RWPE1 (cell line): ENCODE measurements around the gene CERK.

ENCODE experiments used
- CTCF ChIA-PET: fragments of 350-600 bp; sonication (Branson Sonifier 250); formaldehyde crosslinking; extraction: SDS; loops from one replicate; lab custom pipeline; 2021; lab: Yijun Ruan, JAX
- POLR2A ChIA-PET: fragments of 400-600 bp; formaldehyde crosslinking; extraction: SDS; loops from one replicate; lab custom pipeline; 2020; ENCODE audit warnings: antibody characterized with exemption; ENCODE audit not compliant: low non-redundant PET; lab: Yijun Ruan, JAX
- DNase-seq: peaks from one replicate; pipeline ENCODE4 v3.0.0; 2012; ENCODE audit warnings: low spot score
- H3K27ac ChIP-seq: fragments of 450-650 bp; 2 replicates; pipeline ENCODE4 v1.5.1; 2017
- TF ChIP-seq, protein P1 (sequence below): fragments of 450-650 bp; conservative IDR thresholded peaks from 2 replicates; pipeline ENCODE4 v1.5.1; 2017; ENCODE audit warnings: low read depth, mild to moderate bottlenecking

CERK gene

DNA sequence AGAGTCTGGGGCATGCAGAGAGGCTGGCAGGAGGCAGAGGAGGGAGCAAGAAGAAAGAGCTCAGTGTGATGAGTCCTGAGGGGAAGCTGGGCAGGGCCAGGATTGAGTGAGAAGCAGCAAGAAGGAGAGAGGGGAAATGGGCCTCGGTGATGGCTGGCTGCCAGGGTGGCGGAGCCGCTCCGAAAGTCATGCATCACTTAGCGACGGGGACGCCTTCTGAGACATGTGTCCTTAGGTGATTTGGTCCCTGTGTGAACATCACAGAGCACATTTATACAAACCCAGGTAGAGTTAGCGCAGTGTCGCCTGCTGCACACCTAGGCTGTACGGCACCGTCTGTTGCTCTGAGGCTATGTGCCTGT lies 39.5 kb upstream of the CERK start:
- ChIA-PET CTCF (no interaction called here), POLR2A (no interaction called here)
- TF ChIP-seq, protein P1, sequence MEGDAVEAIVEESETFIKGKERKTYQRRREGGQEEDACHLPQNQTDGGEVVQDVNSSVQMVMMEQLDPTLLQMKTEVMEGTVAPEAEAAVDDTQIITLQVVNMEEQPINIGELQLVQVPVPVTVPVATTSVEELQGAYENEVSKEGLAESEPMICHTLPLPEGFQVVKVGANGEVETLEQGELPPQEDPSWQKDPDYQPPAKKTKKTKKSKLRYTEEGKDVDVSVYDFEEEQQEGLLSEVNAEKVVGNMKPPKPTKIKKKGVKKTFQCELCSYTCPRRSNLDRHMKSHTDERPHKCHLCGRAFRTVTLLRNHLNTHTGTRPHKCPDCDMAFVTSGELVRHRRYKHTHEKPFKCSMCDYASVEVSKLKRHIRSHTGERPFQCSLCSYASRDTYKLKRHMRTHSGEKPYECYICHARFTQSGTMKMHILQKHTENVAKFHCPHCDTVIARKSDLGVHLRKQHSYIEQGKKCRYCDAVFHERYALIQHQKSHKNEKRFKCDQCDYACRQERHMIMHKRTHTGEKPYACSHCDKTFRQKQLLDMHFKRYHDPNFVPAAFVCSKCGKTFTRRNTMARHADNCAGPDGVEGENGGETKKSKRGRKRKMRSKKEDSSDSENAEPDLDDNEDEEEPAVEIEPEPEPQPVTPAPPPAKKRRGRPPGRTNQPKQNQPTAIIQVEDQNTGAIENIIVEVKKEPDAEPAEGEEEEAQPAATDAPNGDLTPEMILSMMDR: no peak
- no peak for DNase-seq
- peak overlapping the region; percentile 25 for H3K27ac ChIP-seq

DNA sequence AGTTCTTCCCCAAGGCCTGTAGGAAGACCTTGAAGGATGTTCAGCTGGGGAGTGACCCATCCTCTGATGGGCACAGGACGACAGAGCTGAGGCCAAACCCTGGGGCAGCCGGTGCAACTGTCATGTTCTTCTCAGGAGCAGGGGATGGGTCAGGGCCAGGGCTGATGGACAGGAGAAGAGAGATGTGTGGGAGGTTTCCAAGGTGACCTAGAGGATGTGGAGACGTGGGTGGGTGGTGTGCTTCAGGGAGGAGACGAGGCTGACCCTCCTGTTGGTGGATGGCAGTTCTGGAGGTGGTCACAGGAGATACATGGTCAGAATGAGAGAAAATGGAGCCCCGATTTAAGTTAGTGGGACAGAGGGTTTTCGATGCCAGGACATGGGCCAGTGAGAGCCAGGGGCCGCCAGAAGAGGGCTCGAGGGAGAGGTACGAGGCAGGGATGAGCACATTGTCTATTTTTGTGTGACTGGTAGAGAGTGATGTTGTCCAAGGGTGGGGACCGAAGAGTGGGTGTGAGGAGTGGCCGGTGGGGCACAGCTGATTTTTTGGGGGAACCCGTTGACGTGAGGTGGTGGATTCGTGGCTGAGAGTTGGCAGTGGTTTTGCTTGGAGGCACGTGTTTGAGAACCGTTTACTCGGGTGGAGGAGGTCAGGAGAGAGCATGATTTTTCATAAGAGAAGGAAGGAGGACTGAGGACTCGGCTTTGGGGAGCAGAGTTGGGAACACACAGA lies 39.0 kb upstream of the CERK start:
- no peak for DNase-seq
- ChIA-PET POLR2A (no interaction called here), CTCF (no interaction called here)
- peak overlapping the region; percentile 25 for H3K27ac ChIP-seq
- TF ChIP-seq, protein P1: no peak

DNA sequence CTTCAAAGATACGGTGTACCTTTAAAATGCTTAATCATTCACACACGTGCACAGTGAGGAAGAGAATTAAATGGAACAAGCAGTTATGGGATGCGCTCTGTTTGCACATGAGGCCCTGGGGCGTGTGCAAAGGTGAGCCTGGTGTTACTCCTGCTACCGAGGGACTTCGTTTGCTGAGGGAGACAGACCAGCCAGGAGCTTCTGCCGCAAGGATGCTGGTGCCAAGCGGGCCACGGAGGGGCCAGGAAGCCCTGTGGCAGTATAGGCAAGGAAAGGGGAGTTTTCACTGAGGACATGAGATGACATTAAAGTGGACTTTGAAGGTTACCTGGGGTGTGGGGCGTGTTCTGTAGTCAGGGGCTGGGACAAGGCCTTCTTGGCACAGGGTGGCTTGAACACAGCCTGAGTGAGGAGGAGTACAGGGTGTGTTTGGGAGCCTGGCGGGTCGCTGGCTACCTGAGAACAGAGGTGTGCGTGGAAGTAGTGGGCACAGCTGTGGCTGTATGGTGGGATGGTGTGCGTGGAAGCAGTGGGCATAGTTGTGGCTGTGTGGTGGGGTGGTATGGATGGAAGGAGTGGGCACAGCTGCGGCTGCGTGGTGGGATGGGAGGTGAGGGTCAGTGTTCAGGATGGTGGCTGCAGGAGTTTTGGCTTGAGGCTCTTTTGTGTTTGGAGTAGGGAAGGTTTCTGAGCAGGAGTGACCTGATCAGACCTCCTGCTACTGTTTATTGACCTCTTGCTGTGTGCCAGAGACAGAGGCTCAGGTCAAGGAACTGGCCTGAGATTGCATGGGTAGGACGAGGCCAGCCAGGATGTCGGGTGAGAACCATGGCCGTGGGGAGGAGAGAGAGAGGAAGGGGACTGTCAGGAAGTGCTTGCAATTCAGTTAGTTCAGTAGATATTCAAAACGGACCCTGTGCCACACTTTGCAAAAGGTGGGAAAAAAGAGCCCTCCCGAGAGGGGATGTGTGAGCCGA lies 38.1 kb upstream of the CERK start:
- ChIA-PET POLR2A (no interaction called here), CTCF (no interaction called here)
- H3K27ac ChIP-seq: peak overlapping the region; percentile 94

DNA sequence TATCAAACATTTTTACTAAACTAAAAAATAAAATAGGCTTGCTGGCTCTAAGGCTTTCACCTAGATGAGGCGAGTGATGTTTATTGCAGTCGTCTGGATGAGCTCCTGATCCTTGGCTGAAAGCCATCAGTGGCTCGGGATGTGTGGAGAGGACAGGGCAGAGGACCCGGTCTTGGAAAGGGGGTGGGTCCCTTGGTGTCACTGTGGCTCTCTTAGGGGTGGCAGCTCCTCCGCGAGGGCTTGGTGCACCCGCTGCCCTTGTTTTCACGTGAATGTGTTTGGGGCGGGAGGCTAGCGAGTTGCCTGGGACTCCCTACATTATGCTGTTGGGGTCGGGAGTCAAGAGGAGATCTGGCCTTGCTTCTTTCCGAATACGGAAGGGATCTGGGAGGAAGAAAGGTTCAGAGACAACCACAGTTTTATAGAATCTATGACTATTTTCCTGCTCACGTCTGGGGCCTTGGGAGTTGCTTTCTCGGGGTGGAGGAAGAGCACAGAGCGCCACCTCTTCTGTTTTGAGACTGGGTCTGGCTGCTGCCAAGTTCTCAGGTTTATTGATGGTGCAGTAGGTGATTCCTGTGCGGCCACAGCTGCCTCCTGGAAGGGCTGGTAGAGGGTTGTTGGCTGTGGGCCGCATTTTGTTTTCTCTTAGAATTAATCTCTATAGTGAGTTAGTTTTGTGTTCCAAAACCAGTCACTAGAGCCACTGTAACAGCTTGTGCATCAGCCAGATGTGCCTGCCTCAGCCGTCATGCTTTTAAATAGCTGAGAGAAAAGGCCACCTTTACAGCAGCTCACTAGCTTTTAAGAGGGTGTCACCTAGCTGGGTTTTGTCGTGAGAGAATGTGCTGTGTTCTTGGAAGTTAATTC lies 37.2 kb upstream of the CERK start:
- ChIA-PET CTCF (interaction anchor here (1.8 kb wide), 1 partner anchor 37 kb away, joined by 7 read pairs; the partner anchor contains the start of gene CERK), POLR2A (no interaction called here)
- H3K27ac ChIP-seq: peak overlapping the region; percentile 94
- DNase-seq: no peak
- TF ChIP-seq, protein P1: no peak

More for the DNA sequence above, 38.1 kb upstream of the CERK start:
- no peak for DNase-seq
- TF ChIP-seq, protein P1: no peak

DNA sequence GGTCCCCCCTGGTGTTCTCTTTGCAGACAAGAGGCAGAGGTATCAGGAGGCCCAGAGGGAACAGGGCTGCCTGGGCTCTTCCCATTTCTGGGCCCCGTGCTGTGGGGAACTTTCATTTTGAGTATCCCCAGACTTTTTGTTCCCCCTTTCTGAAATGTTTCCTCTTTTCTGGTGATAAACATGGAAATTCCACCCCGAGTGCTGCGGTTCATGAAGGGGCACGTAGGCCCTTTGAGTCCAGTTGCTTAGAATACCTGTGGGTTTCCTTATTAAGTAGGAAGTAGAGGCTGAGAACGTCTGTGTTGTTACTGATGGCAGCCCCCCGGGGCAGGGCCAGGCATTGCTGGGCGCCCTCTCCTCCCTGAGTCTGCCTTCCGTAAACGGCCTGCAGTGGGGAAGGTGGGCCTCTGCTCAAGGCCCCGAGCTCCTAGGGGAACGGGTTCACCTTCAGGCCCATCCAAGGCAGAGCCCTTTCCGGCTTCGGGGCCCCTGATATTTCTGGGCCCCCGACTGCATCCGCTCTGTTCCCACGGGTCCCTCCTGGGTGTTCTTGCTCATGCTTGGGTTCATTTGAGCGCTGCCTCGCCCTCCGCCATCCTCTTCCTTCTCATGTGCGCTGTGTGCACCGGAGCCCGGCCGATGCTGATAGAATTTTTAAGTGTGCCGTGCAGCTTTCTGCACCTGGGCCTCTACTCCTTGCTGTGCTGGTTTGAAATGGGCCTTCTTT lies 36.4 kb upstream of the CERK start:
- TF ChIP-seq, protein P1: no peak
- CTCF ChIA-PET: interaction anchor here (0.9 to 1.8 kb wide), 2 partner anchors 11 to 36 kb away, joined by 3 to 7 read pairs; partner anchors contain the start of gene CERK
- POLR2A ChIA-PET: interaction anchor here (0.9 kb wide), 1 partner anchor 12 kb away, joined by 3 read pairs; the partner anchor contains the start of gene TBC1D22A
- DNase-seq: no peak
- peak overlapping the region; percentile 94 for H3K27ac ChIP-seq
